Measurements from ENCODE around the gene DOCK1.

Gene DOCK1

DNA sequence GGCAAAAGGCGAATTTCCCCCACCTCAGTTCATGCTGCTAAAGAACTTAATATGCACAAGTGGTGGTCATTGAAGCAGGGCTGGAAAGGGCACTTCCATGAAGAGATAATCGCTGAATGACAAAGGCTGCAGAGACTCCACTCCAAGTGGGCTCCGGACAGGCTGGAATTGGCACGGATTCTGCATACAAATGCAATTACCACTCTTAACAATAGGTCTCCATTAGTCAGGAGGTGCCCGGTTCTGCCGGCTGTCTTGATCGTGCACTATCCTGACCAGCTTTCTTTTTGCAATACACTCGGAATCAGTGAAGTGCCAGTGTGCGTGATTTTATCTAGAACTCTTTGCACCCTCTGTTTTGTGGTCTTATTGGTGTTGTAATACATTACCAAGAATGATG, 241.4 kb downstream of the DOCK1 start:
- DNase-seq = no peak

DNA sequence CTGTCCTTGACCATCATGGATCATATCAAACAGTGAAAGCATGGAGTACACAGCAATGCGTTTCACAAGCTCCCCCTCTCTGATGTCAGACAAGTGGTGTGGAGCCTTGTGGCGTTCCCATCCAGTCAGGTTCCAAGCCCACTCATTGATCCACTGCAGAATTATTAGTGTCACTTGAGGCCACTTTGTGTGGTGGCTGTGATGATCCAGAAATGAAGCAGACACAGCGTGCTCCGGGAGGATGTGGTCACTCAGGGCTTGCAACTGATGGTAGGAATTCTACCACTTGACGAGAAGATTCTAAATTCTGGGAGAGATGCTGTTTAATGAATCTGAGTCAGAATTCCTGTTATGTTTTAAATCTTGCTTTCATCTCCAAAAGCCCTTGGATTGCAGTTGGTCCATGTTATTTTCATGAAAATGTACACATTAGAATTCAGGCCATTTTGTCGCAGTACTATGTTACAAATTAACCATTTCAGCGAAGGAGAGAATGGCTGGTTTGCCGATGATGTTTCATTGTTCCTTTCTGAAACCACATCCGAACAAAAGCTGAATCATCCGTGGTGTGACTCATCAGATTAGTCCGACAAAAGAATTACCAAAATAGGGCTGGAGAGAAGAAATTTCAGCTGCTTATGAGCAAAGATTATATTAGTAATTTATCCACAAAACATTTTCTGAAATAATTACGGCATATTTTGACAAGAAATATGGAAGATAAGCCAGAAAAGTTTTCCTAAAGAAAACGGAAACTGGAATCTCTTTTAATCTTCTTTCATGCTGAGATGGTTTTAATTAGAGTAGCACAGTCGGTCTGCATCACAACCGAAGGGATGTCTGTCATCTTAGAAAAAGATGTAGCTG, 243.1 kb downstream of the DOCK1 start:
- DNase-seq = peak; percentile 86

DNA sequence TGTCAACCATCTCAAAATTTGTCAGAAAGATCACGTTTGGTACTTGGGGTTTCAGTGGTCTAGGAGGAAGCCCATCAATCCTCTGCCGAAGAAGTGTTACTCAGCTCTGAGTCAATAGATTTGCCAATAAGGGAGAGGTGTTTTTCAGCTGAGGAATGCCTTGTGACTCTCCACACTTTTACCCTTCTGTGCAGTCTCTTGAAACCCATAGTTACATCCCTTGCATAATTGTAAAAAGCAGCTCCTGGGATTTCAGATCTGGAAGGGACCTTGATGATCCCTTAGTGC, 243.6 kb downstream of the DOCK1 start:
- peak; percentile 76 for DNase-seq

DNA sequence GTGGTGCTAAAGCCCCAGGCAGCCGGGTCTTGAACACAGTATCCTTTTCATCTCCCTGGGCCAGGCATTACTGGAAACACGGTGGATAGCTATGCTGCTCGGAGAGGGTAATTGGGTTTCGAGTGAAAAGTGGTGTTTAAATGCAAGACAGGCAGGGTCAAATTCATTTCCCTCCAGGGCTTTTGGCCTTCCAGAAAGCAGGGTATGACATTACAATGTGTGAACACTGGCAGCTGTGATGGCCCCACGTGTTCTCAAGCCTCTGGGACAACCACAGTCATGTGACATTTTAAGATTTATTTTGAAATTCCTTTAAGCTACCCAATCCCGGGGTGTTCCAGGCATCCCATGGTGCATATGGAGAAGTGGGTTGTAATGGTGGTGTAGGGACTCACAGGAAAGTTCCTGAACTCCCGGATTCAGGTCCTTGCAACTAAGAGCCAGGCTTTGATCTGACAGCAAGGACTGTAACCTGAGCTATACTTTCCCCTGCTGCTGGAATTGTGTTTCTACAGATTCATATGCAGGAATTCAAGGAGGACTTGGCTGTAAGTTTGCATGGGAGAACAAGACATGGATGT, 244.4 kb downstream of the DOCK1 start:
- DNase-seq = peak; percentile 33

DNA sequence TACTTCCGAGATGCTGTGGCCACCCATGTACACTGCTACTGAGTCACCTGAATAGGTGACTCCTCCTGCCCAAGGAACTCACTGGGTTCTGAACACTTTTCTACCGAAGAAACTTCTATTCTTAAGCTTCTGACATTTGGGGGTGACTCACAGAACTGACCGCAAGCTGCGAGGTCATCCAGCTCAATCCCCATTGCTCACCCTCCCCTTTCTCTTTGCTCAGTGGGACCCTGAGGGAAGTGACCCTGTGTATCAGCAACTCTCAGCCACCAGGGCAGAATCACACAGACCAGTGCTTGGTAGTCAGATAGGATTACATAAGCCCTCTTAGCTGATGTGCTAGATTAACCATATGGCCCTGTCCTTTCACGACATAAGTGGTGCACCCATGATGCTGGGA, 244.9 kb downstream of the DOCK1 start:
- peak; percentile 13 for DNase-seq

DNA sequence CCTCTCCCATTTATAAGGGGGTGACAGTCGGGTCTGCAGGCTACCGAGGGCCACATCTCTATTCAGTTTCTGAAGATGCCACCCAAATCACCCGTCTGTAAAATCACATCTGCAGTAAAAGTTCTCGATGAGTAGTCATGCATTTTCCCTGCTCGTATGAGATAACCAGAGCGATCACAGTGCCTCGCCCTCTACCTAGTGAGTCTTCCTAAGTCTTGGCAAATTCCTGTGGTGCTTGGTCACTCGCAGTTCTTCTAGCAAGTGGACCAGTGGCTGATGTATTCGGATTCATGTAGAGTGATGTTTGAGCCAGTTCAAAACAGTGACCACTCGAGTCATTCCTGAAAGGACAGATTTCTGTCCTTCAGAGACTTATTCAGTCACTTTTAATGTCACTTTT, 246.3 kb downstream of the DOCK1 start:
- no peak for DNase-seq

- no peak for DNase-seq
Observed at GRCh38 chr10:127151981-127152699, 246.9 kb downstream of the DOCK1 start.

DNA sequence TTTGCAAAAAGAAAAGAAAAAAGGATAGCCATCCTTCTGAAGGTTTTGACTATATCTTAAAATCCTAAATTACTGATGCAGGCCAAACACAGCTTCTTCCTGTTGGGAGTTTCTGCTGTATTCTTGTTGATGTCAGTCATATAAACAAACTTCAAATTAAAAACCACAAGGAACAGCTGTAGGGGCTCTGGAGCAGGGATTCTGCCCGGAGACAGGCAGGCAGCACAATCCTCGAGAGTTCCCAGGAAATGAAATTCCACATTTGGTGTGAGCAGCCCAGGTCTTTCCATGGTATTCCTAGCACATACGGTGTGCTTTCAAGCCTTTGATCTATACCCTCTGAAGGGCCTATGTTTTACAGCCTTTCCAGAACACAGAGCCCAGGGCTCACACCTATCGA, 248.0 kb downstream of the DOCK1 start:
- DNase-seq = peak; percentile 6

GRCh38 chr10:127154831-127155620, 249.8 kb downstream of the DOCK1 start:
- DNase-seq = peak; percentile 51

DNA sequence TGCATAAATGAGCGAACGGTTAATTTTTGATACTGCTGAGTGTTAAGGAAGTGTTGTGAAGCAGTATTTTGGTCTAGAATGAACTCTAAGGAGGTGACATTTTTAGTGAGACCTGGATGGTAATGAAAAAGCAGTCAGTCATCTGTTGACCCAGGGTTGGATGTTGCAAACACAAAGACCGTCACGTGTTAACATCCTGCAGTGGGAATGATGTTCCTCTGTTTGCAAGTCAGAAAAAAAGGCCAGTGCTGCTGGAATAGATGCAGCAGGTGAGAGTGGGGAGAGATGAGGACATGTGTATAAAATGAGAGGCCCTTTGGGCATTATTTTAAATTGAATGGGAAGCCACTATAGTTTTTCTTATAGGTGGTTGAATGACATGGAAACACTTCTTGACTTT, 251.9 kb downstream of the DOCK1 start:
- DNase-seq = no peak

- peak; percentile 69 for DNase-seq
Observed at GRCh38 chr10:127157506-127158200, 252.4 kb downstream of the DOCK1 start.

DNA sequence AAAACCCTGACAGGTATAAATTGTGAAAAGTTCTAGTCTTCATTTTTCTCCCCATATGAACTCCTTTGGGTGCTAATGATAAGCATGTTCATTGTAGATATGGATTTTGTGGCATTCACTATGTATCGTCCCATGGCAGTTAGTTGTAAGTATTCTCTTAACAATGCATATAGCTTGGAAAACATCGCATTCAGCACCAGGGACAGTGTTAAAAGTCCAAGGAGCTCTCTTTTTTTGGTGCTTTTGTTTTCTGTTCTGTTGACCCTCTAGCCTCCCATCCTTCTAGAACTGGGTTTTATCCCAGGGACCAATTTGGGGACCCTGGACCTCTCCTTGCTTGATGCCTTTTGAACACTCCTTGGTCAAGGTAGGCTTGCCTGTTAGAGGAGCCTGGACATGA, 253.4 kb downstream of the DOCK1 start:
- DNase-seq = no peak

DNA sequence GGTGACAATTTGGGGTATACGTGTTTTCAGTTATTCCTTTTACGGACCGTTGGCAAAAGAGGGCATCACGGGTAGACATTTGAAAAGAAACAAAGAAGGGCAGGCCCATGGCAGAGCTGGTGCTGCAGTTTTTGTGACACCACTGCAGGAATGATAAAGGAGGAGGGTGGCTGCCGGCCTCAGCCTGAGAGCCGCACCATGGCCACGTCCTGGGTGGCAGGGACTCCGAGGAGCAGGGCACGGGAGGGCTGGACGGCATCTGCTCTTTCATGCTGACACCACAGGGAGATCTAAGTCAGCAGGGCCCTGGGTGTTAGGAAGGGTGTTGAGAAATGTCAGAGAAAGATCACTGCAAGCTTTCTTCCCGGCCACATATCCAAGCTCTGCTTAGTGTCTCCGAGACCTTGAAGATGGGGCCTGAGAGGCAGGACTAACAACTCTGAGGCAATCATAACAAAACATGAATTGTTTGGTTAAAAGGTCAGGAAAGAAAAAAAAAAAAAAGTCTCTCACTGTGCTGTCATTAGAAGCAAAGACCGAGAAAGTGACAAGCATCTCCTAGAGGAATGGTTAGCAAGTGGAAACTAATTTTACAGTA, 254.5 kb downstream of the DOCK1 start:
- no peak for DNase-seq

- no peak for DNase-seq
Observed at GRCh38 chr10:127161482-127161881, 256.3 kb downstream of the DOCK1 start.

GRCh38 chr10:127162841-127163240, 257.6 kb downstream of the DOCK1 start:
- no peak for DNase-seq

GRCh38 chr10:127168261-127168660, 263.0 kb downstream of the DOCK1 start:
- no peak for DNase-seq

DNA sequence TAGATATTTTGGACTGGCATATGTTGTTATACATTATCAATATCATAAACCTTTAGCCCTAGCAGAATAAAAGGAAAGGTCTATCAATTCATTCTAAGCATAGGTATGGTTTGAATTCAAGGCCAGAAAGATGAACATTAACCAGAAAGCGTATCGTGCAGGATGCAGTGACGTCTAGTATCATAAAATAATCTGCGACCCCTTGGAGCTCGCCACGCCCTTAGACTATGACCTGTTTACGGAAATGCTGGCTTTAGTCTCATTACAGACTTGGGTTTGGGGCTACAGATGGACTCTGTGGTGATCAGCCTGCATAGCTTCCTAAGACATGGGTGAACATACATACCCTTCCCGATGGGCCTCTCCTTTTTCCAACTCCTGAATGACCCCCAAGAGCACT, 269.6 kb downstream of the DOCK1 start:
- DNase-seq = no peak

DNA sequence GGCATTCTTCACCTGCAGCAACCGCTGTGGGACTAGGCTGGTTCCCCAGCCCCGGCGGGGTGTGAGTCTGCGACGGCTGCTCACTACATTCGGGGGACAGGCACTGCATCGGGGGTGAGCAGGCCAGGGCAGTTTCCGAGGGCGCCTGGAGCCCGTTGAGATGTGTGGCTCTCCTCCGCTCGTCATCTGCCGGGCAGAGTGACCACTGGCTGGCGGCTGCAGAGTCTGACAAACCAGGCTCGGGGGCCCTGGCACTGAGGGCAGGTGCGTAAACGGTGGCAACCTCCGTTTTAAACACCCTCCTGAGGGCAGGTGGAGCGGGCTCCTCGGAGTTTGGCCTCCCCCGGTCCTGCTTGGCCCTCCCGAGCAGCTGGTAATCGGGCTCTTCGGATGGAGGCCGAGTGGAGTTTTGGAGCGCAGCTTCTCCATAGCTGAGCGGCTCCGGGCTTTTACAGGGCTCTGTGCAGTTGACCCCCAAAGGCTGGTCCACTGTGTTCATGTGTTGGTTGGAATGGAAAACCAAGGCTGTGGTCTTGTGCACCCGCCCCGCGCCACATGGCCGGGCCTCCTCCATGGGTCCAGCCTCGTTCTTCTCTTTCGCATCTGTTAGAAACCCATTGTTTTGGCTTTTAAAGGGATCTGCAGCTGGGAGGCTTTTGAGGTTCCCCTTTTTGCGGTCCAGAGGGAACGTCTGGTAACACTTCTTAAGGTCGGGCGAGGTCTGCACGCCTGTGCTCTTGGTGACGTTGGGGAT, 270.3 kb downstream of the DOCK1 start:
- no peak for DNase-seq

DNA sequence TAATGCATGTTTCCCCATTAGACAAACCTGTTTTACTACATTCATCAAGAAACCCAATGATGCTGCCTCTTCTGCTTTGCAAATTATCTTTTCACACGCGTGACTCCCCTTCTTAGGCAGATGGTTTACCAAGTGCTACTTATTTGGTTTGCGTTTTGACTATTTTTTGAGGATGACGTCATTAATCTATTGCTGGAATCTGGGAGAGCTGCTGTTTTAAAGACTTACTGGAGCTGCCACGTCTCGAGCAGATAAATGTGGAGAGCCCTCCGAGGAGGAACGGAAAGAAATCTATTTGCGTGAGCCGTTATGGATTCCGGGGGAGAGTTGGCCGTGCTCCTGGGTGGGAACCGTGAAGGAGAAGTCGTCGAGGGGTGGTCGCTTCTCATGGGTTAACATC, 271.4 kb downstream of the DOCK1 start:
- no peak for DNase-seq

GRCh38 chr10:127179612-127180250, 274.5 kb downstream of the DOCK1 start:
- DNase-seq = no peak

GRCh38 chr10:127182161-127182560, 276.9 kb downstream of the DOCK1 start:
- DNase-seq = no peak
